Activated T-helper 9 cell treated with anti-CD3 and anti-CD28 coated beads, Interleukin-2, amount 50 U/mL, for 16 hours (primary cell): ENCODE measurements around the gene PPFIA2.

Experiments
- DNase-seq: peaks from one replicate; pipeline ENCODE4 v3.0.0-alpha.2; 2020; ENCODE audit warnings: low read depth

PPFIA2 gene

DNA sequence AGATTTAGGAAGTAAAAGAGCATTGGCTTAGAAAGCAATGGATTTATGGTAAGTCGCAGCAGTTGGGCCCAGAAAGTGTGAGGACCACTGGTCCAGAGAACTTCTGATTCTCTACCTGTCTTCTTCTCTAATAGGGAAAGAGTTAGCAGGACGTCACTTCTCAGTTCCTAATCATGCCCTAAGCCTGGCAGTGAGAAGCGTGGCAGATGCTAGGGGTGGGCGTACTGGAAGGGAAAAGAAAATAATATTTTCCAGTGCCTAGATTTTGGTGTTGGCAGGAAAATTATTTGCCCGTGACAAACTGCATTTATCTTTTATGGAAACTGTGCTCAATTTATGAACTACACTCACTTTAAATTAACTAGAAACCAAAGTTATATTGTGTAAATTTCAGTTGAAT is 212.3 kb downstream of the PPFIA2 start:
- DNase-seq: no peak

DNA sequence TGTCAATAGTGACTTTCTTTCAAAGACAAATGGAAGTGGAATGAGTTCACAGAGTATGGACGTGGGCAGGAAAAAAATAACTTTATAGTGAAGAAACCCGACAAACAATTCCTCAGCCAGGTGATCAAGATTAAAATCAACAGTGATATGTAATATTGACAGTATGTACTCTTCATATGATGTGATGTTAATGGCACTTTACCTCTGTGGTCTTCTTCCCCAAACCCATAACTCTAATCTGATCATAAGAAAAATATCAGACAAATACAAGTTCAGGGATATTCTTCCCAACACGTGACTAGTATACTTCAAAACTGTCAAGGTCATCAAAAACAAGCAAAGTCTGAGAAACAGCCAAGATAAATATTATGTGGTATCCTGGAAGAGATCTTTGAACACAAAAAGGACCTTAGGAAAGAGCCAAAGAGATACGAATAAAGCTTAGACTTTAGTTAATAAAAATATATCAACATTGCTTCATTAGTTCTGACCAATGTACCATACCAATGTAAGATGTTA is 215.5 kb downstream of the PPFIA2 start:
- no peak for DNase-seq

DNA sequence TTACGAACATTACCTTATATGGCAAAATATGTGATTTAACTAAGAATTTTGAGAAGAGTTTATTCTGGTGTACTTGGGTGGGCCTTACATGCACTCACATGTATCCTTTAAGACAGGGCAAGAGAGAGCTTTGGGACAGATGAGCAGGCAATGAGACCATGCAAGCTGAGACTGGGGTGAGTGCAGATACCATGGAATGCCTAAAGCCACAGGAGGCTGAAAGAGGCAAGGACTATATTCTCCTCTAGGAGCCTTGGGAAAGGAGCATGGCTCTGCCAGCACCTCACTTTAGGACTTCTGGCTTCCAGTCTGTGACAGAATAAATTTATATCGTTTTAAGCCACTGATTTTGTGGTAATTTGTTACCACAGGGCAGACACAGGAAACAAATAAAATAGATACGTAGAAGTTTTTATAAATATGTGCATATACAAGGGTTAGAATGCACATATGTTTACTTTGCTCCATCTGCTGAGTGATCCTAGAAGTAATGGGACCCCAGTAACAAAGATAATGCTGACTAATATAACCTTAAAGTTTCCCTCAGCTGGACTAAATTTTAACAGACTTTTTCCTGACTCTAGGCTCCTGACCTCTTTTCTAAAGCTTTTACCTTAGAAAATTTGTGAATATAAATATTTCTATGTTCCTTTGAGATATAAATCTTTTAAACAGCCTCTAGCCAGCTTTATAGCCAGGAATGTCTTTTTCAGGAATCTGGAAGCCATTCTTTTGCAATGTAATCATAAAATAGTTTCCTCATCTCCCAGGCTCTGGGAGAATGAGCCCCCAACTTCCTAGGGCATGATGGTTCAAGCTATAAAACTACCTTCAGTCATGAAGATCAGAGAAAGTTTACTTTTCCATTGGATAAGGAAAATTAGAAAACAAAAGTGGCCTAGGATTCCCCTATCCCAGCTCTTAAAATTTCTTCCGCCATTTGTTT is 216.8 kb downstream of the PPFIA2 start:
- no peak for DNase-seq

DNA sequence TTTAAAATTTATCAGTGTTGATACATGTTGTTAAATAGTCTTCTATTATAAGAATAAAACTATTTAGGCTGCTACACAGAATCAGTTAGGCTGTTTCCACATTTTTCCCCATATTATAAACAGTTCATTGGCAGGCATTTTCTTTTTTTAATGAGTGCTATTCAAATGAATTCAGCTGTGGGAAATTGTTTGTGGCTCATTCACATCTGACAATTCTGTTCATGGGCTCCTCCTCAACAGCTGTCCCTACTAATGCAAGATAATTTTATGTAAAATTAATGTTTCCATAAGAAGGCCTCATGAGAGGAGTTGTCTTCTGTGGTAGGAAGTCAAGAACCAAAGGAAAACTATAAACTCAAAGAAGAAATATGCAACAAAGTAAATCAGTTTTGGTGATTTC is 218.0 kb downstream of the PPFIA2 start:
- no peak for DNase-seq

- no peak for DNase-seq
Observed at GRCh38 chr12:81539279-81539678, 219.9 kb downstream of the PPFIA2 start.

- no peak for DNase-seq
Observed at GRCh38 chr12:81533054-81533453, 226.1 kb downstream of the PPFIA2 start.

DNA sequence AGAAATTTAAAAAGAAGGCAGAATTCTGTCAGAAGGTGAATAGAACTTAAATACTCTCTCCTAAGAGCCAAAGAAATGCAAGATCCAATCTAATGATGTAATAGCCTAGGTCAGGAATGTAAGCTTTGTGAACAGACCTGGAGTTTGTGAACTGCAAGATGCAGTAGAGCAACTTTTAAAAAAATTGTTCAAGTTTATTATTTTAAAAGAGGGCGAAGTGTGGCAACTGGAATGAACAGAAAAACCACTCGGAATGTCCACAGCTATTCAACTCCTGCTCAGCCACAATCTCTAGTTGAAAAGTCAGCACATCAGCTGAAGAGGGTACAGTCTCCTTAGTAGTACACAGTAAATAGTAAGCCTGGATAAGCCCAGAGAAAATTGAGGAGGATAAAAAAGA is 228.8 kb downstream of the PPFIA2 start:
- no peak for DNase-seq

- DNase-seq: no peak
Observed at GRCh38 chr12:81520064-81520945, 238.8 kb downstream of the PPFIA2 start.

GRCh38 chr12:81518638-81519037 is 240.5 kb downstream of the PPFIA2 start:
- no peak for DNase-seq

GRCh38 chr12:81517296-81517695 is 241.9 kb downstream of the PPFIA2 start:
- DNase-seq: no peak

DNA sequence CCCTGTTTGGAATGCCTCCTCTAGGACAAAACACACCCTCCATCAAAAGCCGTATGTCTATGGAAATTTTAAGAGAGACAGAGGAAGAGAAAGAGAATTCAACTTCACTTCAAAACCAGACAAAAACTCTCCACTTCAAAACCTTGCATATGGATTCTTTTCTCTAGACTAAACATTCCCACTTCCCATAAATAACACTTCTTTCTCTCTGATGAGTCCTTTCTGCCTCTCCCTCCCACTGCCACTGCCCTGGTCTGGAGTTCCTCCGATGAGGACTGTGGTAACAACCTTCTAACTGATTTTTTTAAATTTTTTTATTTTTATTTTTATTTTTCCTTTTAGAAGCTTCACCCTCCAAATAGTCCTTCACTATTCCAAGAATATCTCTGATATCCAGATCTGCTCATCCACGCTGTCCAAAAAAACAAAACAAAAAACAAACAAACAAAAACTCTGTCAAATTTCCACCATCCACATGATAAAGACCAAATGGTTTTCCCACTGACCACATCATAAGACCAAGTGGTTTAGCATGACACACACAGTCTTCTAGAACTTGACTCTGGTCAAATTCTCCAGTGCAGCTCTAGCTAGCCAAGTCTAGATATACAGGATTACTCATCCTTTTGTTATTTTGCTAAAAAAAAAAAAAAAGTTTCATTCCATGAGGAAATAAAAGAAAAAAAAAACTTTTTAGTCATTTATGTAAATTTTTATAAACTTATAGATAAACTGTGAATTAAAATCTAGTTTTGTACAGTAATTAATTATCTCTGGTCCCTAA is 256.0 kb downstream of the PPFIA2 start:
- no peak for DNase-seq

DNA sequence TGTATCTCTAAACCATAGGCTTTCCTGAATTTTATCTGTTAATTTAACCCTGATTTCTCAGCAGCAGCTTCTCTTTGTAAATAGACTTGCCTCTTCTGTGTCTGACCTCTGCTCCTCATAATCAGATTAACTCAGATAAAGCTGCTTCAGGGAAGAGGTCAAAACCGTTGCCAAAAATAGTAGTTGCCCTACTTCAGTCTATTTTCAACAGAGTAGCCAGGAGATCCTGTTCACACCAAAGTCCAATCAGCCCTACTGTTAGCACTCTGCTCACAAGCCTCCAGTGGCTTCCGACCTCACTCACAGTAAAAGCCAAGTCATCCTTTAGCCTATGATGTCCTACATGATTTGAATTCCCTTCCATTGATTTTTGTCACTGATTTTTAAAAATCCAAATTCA is 258.4 kb downstream of the PPFIA2 start:
- DNase-seq: no peak

GRCh38 chr12:81499809-81500208 is 259.3 kb downstream of the PPFIA2 start:
- DNase-seq: no peak

DNA sequence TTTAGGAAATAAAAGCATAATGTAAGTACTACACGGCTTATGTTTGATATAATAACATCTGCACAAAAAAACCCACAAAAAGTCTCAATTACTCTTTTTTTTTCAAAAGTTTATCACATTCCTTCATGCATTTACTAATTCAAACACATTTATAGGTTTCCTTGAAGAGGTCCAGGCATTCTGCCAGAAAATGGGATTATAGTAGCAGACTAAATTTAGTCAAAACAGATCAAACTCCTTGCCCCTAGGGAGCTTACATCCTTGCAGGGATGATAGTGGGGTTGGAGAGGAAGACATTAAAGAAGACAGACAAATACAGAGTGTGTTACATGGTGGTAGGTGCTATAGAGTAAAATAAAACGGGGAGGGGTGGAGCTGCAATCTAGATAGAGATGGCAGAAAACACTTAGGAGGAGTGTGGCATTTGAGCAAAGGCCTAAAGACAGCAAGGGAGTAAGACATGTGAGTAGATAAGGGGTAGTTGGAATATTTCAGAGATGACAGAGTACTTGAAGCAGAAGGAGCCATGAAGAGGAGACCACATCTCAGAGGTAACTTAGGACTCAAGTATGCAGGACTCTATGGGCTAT is 266.9 kb downstream of the PPFIA2 start:
- DNase-seq: no peak

GRCh38 chr12:81472934-81473333 is 286.2 kb downstream of the PPFIA2 start:
- no peak for DNase-seq

DNA sequence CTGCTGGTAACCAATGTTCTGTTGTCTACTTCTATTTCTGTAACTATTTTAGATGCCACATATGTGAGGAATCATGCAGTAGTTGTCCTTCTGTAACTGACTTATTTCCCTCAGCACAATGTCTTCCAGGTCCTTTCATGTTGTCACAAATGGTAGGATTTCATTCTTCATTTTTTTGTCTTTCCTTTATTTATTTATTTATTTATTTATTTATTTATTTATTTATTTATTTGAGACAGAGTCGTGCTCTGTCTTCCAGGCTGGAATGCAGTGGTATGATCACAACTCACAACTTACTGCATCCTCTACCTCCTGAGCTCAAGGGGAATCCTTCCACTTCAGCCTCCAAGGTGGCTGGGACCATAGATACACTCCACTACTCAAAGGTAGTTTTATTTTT is 288.2 kb downstream of the PPFIA2 start:
- DNase-seq: no peak

DNA sequence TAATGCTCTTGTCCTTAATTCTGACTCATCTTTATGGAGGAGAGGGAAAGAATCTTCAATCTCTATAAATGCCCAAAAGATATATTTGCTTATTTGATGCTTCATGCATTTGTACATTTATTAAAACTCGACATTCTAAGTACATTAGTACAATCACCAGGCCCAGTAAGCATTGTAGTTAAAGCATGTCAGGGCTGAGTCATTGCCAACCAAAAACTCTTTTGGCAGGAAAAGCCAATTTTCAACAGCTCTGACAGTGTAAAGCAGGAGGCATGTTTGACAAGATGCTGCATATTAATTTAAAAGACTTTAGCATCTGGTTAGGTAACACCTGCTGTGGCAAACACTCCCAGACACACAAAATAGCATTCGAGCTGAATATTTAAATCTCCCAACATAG is 290.9 kb downstream of the PPFIA2 start:
- no peak for DNase-seq

DNA sequence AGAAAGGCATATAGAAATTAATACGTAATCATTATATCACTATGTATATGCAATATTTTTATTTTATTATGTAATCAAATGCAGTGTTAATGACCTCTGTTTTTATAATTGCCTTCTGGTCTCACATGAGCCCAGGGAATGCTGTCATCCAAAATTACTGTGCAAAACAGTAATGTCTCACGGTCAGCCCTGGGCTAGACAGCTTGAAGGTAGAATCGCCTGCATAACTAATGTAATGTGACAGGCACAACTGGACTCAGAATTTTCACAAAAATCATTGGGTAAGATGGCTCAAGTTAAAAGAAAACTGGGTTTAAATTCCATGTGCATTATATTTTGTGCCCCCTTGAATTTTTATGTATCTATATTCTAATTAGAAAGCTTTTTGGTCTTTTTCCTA is 293.3 kb downstream of the PPFIA2 start:
- no peak for DNase-seq

GRCh38 chr12:81465191-81465590 is 294.0 kb downstream of the PPFIA2 start:
- DNase-seq: no peak

DNA sequence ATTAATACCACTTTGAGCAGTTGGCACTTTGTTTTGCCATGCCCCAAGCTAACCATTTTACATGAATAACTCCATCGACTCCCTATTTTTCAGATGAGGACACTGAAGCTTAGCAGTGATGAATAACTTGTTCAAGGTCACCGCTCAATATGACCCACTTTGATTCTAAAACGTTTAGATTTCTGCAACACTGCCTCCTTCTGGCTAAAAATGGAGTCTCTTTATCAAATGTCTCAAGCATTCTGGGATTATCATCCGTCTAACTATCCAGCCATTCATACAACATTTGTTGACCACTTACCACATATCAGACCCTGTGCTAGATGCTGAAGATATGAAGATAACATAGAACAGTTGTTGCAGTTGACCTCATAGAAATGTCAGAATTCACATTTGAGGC is 298.0 kb downstream of the PPFIA2 start:
- no peak for DNase-seq

DNA sequence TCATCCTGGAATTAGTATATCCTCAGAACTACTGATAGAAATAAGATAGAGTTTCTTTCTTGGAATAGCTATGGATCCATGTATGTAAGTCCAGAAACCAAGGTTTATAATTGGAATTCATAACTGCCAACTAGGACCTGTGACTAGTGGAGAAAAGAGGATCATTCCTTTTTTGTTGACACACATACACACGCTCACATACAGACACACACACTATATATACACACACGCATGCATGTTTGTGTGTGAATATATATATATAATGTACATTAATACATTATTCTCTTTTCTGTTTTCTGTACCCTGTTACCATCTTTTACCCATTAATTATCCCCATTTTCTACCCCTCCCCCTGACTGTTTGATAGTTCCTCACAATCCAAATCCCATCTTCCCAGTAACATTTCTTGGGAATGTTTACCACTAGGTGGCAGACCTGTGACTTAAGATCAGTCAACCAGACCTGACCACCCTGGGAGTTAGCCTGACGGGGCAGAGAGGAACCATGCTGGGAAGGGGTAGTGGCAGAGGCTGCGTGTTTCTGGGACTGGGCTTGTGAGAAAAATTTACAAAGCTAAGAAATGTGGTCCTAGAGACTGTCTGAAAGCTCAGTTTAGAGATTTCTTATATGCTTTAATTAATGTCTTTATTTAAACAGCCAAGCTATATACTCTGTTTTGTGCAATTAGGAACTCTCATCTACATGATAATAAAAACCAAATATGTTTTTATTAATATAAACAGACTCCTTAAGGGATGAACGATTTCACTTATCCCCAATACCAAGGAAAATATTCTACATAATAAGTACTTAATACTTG is 308.0 kb downstream of the PPFIA2 start:
- no peak for DNase-seq
